ENCODE data around the gene TMEM101. TPM values are rescaled to one million over a fixed set of nuclear protein-coding genes. Genes with fewer than 3 reads are reported as not detected.

Gene TMEM101
- total RNA-seq, 1 experiment from 2014 or later = 32.1 TPM

DNA sequence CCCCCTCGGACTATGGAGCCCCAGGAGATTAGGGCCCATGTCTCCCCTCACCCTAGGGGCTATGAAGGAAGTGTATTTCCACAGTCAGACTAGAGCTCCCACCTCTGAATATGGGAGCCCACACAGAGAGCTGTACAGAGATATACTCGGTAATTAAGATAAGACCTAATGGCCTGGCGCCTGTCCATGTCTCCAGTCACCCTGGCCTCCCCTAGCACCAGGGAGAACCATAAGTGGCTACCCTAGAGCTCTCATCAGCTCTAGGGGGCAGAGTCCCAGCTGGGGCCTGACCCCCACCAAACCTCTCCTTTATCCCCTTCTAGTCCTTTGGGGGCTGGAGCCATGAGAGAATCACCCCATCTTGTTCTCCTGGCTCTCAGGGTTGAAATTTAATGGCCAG lies 2.4 kb downstream of the TMEM101 start:
- TF ChIP-seq, protein P1, sequence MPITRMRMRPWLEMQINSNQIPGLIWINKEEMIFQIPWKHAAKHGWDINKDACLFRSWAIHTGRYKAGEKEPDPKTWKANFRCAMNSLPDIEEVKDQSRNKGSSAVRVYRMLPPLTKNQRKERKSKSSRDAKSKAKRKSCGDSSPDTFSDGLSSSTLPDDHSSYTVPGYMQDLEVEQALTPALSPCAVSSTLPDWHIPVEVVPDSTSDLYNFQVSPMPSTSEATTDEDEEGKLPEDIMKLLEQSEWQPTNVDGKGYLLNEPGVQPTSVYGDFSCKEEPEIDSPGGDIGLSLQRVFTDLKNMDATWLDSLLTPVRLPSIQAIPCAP (CRISPR knock-in tag; IDR thresholded peaks at IDR 0.05) = no peak
- TF ChIP-seq, protein P2, sequence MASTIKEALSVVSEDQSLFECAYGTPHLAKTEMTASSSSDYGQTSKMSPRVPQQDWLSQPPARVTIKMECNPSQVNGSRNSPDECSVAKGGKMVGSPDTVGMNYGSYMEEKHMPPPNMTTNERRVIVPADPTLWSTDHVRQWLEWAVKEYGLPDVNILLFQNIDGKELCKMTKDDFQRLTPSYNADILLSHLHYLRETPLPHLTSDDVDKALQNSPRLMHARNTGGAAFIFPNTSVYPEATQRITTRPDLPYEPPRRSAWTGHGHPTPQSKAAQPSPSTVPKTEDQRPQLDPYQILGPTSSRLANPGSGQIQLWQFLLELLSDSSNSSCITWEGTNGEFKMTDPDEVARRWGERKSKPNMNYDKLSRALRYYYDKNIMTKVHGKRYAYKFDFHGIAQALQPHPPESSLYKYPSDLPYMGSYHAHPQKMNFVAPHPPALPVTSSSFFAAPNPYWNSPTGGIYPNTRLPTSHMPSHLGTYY (CRISPR knock-in tag; IDR thresholded peaks at IDR 0.05) = no peak
- no peak for TF ChIP-seq CBFB (CRISPR knock-in tag; IDR thresholded peaks at IDR 0.05; ENCODE audit: low read depth)
- TF ChIP-seq, protein P3, sequence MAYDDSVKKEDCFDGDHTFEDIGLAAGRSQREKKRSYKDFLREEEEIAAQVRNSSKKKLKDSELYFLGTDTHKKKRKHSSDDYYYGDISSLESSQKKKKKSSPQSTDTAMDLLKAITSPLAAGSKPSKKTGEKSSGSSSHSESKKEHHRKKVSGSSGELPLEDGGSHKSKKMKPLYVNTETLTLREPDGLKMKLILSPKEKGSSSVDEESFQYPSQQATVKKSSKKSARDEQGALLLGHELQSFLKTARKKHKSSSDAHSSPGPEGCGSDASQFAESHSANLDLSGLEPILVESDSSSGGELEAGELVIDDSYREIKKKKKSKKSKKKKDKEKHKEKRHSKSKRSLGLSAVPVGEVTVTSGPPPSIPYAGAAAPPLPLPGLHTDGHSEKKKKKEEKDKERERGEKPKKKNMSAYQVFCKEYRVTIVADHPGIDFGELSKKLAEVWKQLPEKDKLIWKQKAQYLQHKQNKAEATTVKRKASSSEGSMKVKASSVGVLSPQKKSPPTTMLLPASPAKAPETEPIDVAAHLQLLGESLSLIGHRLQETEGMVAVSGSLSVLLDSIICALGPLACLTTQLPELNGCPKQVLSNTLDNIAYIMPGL (CRISPR knock-in tag; IDR thresholded peaks at IDR 0.05) = no peak
- TF ChIP-seq, protein P4, sequence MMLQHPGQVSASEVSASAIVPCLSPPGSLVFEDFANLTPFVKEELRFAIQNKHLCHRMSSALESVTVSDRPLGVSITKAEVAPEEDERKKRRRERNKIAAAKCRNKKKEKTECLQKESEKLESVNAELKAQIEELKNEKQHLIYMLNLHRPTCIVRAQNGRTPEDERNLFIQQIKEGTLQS (CRISPR knock-in tag; conservative IDR thresholded peaks at IDR 0.05) = no peak
- TF ChIP-seq, protein P5, sequence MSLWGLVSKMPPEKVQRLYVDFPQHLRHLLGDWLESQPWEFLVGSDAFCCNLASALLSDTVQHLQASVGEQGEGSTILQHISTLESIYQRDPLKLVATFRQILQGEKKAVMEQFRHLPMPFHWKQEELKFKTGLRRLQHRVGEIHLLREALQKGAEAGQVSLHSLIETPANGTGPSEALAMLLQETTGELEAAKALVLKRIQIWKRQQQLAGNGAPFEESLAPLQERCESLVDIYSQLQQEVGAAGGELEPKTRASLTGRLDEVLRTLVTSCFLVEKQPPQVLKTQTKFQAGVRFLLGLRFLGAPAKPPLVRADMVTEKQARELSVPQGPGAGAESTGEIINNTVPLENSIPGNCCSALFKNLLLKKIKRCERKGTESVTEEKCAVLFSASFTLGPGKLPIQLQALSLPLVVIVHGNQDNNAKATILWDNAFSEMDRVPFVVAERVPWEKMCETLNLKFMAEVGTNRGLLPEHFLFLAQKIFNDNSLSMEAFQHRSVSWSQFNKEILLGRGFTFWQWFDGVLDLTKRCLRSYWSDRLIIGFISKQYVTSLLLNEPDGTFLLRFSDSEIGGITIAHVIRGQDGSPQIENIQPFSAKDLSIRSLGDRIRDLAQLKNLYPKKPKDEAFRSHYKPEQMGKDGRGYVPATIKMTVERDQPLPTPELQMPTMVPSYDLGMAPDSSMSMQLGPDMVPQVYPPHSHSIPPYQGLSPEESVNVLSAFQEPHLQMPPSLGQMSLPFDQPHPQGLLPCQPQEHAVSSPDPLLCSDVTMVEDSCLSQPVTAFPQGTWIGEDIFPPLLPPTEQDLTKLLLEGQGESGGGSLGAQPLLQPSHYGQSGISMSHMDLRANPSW (CRISPR knock-in tag; conservative IDR thresholded peaks at IDR 0.05; ENCODE audit: low read depth) = no peak
- TF ChIP-seq IRF2 (CRISPR knock-in tag; IDR thresholded peaks at IDR 0.05; ENCODE audit: borderline replicate concordance, low read depth) = no peak
- no peak for TF ChIP-seq ZNF263 (CRISPR knock-in tag; IDR thresholded peaks at IDR 0.05; ENCODE audit: low read depth)
- TF ChIP-seq ZNF317 (CRISPR knock-in tag; IDR thresholded peaks at IDR 0.05; ENCODE audit: borderline replicate concordance, low read depth) = no peak
- POLR2A ChIA-PET = no interaction called here
- no peaks in the 10 kb centered on the region for H3K27me3 Mint-ChIP-seq (ENCODE audit: low read depth)

DNA sequence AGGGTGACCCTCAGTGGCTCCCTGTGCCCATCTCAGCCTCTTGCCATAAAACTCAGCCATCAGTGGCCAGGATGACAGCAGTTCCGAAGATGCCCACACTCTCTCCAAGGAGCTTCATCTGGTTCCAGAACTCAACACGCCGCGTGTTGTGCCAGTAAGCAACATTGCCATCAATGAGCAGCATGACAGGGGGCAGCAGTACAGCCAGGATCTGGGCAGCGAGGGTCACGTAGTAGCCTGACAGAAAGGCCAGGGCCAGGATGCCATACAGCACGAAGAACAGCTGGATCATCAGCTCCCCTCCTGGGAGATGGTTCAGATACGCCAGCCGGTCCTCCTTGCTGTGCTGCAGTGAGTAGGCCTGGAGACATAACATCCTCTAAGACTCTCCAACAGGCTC lies 2.9 kb downstream of the TMEM101 start:
- no peak for DNase-seq (ENCODE audit: low spot score)
- no peaks in the 10 kb centered on the region for H3K27me3 Mint-ChIP-seq (ENCODE audit: low read depth)
- H3K4me1 Mint-ChIP-seq = peaks cover 22% of the 10 kb centered on the region
- H3K27ac Mint-ChIP-seq = no peak overlapping the region
- POLR2A ChIA-PET = no interaction called here
- H3K4me3 Mint-ChIP-seq = no peak overlapping the region
- H3K9me3 Mint-ChIP-seq = no peaks in the 10 kb centered on the region
- ATAC-seq = no peak
- H3K36me3 Mint-ChIP-seq = peaks cover 10% of the 10 kb centered on the region; the same call in 1 of the 2 replicates
- CTCF ChIA-PET = interaction anchor here (0.8 to 0.9 kb wide), 2 partner anchors 12 to 30 kb away, joined by 3 read pairs; no protein-coding TSS in a partner anchor
- no peak for TF ChIP-seq NR2C2 (CRISPR knock-in tag; IDR thresholded peaks at IDR 0.05)
- TF ChIP-seq ESRRA (CRISPR knock-in tag; IDR thresholded peaks at IDR 0.05; ENCODE audit: borderline replicate concordance) = no peak
- TF ChIP-seq ZNF121 (CRISPR knock-in tag; IDR thresholded peaks at IDR 0.05) = no peak
- TF ChIP-seq, protein P6, sequence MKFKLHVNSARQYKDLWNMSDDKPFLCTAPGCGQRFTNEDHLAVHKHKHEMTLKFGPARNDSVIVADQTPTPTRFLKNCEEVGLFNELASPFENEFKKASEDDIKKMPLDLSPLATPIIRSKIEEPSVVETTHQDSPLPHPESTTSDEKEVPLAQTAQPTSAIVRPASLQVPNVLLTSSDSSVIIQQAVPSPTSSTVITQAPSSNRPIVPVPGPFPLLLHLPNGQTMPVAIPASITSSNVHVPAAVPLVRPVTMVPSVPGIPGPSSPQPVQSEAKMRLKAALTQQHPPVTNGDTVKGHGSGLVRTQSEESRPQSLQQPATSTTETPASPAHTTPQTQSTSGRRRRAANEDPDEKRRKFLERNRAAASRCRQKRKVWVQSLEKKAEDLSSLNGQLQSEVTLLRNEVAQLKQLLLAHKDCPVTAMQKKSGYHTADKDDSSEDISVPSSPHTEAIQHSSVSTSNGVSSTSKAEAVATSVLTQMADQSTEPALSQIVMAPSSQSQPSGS (CRISPR knock-in tag; IDR thresholded peaks at IDR 0.05; ENCODE audit: borderline replicate concordance, low read depth) = no peak
- TF ChIP-seq, protein P7, sequence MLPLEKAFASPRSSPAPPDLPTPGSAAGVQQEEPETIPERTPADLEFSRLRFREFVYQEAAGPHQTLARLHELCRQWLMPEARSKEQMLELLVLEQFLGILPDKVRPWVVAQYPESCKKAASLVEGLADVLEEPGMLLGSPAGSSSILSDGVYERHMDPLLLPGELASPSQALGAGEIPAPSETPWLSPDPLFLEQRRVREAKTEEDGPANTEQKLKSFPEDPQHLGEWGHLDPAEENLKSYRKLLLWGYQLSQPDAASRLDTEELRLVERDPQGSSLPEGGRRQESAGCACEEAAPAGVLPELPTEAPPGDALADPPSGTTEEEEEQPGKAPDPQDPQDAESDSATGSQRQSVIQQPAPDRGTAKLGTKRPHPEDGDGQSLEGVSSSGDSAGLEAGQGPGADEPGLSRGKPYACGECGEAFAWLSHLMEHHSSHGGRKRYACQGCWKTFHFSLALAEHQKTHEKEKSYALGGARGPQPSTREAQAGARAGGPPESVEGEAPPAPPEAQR (CRISPR knock-in tag; IDR thresholded peaks at IDR 0.05) = no peak
- TF ChIP-seq CREB1 (CRISPR knock-in tag; IDR thresholded peaks at IDR 0.05) = no peak
- no peak for TF ChIP-seq JAZF1 (CRISPR knock-in tag; IDR thresholded peaks at IDR 0.05)
- TF ChIP-seq, protein P3 (CRISPR knock-in tag; IDR thresholded peaks at IDR 0.05) = no peak
- TF ChIP-seq SP1 (CRISPR knock-in tag; conservative IDR thresholded peaks at IDR 0.05) = no peak
- TF ChIP-seq, protein P8, sequence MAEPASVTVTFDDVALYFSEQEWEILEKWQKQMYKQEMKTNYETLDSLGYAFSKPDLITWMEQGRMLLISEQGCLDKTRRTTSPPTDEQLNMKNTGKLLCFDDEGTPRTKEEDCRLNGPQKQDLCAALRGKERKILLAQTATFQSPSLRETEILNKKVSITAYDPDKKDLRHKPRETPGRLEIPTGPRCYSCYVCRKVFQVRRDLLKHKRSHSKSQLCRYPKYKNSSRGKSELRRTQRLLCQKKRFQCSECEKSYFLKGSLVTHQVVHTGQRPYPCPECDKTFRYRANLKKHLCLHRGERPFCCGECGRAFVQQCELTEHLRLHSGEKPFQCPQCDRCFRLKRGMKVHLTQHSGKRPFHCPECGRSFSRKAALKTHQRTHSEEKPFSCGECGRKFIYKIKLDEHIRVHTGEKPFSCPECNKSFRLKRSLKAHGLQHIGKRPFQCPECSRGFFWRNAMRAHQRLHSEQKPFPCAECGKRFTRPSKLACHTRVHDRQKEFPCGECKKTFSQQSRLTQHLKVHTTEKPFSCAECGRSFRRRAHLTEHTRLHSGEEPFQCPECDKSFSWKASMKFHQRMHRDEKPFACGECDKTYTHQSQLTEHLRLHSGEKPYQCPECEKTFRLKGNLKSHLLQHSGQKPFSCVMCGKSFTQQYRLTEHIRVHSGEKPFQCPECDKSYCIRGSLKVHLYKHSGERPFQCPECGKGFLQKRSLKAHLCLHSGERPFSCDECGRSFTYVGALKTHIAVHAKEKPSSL (CRISPR knock-in tag; conservative IDR thresholded peaks at IDR 0.05) = no peak
- TF ChIP-seq TCF7 (CRISPR knock-in tag; IDR thresholded peaks at IDR 0.05; ENCODE audit: low read depth) = no peak
- no peak for TF ChIP-seq ZNF671 (CRISPR knock-in tag; IDR thresholded peaks at IDR 0.05)
- TF ChIP-seq TEAD4 (CRISPR knock-in tag; IDR thresholded peaks at IDR 0.05) = no peak

More for the DNA sequence above, 2.4 kb downstream of the TMEM101 start:
- H3K4me3 Mint-ChIP-seq = no peak overlapping the region
- CTCF ChIA-PET = no interaction called here
- no peak for DNase-seq (ENCODE audit: low spot score)
- peaks cover 22% of the 10 kb centered on the region for H3K4me1 Mint-ChIP-seq
- H3K9me3 Mint-ChIP-seq = no peaks in the 10 kb centered on the region
- H3K36me3 Mint-ChIP-seq = peaks cover 10% of the 10 kb centered on the region; the same call in 1 of the 2 replicates
- no peak for ATAC-seq
- no peak overlapping the region for H3K27ac Mint-ChIP-seq

Data from WTC11 (cell line).